ENCODE results near the gene SPINK9. TPM values are rescaled to one million over a fixed set of nuclear protein-coding genes. Genes with fewer than 3 reads are reported as not detected.
"Not testable (repeated sequence)": the region's sequence is repeated elsewhere in the genome, so short reads cannot be mapped to it uniquely, and the experiment has no call there.

SPINK9 gene
- not detected for polyA plus RNA-seq

DNA sequence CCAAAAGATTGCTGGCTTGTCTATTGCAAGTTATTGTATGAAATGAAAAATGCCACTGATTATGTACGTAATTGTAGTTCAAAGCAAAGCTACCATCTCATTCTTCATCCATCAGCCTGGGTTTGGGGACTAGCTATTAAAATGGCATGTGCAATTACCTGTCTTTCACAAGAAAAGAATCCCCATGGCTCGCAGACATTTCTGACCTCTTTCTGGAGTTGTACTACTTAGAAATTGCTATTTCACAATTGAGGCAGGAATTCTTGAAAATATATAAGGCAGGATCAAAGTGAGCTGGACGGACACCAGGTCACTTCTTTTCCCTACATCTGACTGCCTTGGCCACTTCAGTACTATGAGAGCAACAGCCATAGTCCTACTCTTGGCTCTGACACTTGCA, at the start of gene SPINK9:
Gene SPINK9 (plus strand): TSS at position 301 of the 400 bp plus-strand sequence. CDS start 55 bp downstream, at position 356.
- WGBS, 3 donors = 90 to 95% (median 90%) methylated on average over 3 of the region's 3 CpGs
- no peak within 1 kb of the TSS for H3K27ac ChIP-seq (ENCODE audit: low read depth, low read length)

DNA sequence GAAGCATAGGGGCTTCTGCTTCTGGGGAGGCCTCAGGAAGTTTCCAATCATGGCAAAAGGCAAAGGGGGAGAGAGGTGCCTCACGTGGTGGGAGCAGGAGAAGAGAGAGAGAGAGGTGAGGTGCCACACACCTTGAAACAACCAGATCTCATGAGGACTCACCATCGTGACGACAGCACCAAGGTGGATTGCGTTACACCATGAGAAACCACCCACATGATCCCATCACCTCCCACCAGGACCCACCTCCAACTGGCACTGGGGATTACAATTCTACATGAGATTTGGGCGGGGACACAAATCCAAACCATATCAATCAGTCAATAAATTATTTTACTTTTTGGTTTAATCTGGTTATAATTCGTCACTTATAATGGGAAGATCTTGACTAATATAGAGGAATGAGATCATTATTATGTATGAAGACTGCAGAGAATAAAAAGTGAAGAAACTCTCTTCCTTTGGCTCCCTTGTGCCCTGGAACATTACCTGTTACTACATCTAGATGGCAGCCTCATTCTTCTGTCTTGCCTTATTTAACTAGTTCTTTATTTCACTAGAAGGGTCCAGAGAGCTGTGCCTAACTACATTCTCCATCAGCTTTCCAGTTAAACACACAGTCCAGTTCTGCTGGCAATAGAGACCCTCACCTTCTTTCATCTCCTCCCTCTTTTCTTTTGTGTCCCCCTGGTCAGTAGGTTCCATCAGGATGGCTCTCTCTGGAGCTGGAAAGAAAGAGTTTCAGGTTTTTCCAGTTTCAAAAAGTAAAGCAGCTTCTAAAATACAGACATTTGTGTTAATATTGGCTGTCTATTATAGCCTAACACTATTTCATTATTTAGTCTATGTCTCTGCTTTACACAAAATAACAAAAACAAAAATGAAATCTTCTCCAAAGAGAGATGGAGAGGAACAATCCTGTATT, 44.8 kb upstream of the SPINK9 start:
- WGBS, 3 donors = 67 to 69% (median 68%) methylated on average over 6 of the region's 6 CpGs

GRCh38 chr5:148297731-148298130, 37.6 kb upstream of the SPINK9 start:
- 68 to 82% (median 74%) methylated on average over 4 of the region's 4 CpGs for WGBS, 3 donors
- no peak overlapping the region for H3K27ac ChIP-seq (ENCODE audit: low read depth, low read length)

More for the DNA sequence above, 44.8 kb upstream of the SPINK9 start:
- H3K27ac ChIP-seq (ENCODE audit: low read depth, low read length) = no peak overlapping the region

DNA sequence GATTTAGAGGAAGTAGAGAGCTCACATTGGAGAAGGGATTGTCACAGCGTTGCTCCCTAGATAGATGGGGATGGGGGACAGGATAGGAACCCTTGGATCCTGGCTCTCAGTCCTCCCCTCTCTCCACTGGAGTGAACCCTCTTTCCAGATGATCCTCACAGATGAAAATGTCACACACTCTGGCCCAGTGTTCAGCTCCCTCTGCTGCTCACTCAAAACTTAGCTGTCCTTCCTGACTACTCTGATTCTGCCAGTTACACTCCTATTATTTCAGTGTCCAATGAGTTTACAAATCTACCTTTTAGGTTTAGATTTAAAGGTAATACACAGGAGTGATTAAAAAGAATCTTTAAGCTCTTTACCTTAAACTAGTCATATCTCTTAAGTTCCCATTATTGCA, 28.9 kb upstream of the SPINK9 start:
- WGBS, 3 donors = 74 to 78% (median 75%) methylated on average over 1 of the region's 1 CpG

DNA sequence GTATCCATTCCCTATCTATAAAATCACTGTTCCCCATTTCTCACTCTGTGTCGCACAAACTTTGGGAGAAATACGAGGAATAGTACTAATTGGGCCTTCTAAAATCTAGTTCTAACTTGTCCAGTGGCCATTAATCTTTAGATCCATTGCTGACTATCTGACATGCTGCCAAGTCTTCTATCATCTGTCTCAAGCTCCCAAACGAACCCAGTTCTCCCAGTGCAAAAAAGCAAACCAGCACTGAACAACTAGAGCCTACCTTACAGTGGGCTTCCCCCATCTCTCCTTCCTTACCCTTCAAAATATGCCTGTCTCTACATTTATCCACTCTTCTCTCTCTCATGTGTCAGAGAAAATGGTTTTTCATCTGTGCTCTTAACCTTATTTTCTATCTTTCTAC, 26.3 kb upstream of the SPINK9 start:
- 76 to 83% (median 79%) methylated on average over 3 of the region's 3 CpGs for whole genome bisulfite sequencing, 3 donors
- H3K27ac ChIP-seq (ENCODE audit: low read depth, low read length) = no peak overlapping the region

More for the DNA sequence above, 28.9 kb upstream of the SPINK9 start:
- no peak overlapping the region for H3K27ac ChIP-seq (ENCODE audit: low read depth, low read length)

DNA sequence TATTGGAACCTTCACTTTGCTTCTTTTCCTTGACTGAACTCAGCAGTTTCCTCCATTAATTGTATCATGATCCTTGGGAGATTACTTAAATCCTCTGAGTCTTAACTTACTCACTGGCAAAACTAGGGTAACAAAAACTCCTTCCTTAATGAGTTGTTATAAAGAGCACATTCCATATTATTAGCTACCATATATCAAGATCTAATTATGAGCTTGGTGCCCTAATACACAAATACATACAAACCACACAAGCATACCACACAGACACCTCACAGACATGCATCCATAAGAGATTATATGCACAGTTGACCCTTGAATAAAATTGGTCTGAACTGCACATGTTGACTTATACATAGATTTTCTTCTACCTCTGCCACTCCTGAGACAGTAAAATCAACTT, 25.6 kb upstream of the SPINK9 start:
- no peak overlapping the region for H3K27ac ChIP-seq (ENCODE audit: low read depth, low read length)

- 74 to 81% (median 75%) methylated on average over 3 of the region's 3 CpGs for WGBS, 3 donors
- no peak overlapping the region for H3K27ac ChIP-seq (ENCODE audit: low read depth, low read length)
Observed at GRCh38 chr5:148311484-148311883, 23.9 kb upstream of the SPINK9 start.

DNA sequence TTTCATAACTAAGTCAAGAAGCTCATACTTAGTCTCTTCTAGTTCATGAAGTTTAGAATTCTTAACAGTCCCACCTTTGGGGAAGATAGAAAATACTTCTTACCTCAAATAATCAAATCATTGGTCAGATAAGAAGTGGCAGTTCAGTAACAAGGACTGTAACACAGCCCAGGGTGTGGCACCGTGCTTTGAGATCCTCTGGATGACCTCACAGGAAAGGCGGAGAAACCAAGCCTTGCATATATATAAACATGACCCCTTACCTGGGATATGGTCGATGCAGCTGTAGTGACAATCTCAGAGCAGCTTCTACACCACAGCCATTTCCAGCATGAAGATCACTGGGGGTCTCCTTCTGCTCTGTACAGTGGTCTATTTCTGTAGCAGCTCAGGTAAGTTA, 23.2 kb upstream of the SPINK9 start, which contains the start of gene SPINK7:
Gene SPINK7 (plus strand): TSS at position 271 of the 400 bp plus-strand sequence. CDS start 61 bp downstream, at position 332.
- no peak within 1 kb of the TSS for H3K27ac ChIP-seq (ENCODE audit: low read depth, low read length)
- 68 to 76% (median 75%) methylated on average over 3 of the region's 3 CpGs for WGBS, 3 donors

DNA sequence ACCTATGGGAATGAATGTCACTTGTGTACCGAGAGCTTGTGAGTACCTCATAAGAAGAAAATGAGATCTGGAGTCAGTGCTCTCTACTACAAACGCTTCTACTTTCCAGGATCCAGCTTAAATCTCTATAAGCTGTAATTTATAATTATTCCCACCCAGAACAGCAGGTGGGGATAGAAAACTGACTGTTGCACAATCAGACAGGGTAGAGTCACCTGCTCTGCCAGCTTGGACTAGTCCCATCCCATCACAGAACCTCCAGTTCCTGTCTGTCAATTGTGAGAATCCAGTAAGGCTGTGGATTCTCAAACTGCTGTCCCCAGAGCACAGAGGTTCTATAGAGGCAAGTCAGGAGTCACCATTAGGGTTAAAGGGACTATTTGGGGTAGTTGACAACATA, 21.2 kb upstream of the SPINK9 start:
- WGBS, 3 donors = 91 to 95% (median 94%) methylated on average over 2 of the region's 2 CpGs
- H3K27ac ChIP-seq (ENCODE audit: low read depth, low read length) = no peak overlapping the region

- no peak overlapping the region for H3K27ac ChIP-seq (ENCODE audit: low read depth, low read length)
- 61 to 69% (median 68%) methylated on average over 4 of the region's 4 CpGs for WGBS, 3 donors
Observed at GRCh38 chr5:148314731-148315130, 20.6 kb upstream of the SPINK9 start.

GRCh38 chr5:148320011-148320963, 15.1 kb upstream of the SPINK9 start:
- not testable (repeated sequence) for H3K27ac ChIP-seq (ENCODE audit: low read depth, low read length)
- WGBS, 3 donors = 19 to 61% (median 36%) methylated on average over 35 to 42 of the region's 42 CpGs

GRCh38 chr5:148333262-148333849, 2.0 kb upstream of the SPINK9 start:
- no peak overlapping the region for H3K27ac ChIP-seq (ENCODE audit: low read depth, low read length)
- WGBS, 3 donors = 90 to 93% (median 92%) methylated on average over 4 of the region's 4 CpGs

DNA sequence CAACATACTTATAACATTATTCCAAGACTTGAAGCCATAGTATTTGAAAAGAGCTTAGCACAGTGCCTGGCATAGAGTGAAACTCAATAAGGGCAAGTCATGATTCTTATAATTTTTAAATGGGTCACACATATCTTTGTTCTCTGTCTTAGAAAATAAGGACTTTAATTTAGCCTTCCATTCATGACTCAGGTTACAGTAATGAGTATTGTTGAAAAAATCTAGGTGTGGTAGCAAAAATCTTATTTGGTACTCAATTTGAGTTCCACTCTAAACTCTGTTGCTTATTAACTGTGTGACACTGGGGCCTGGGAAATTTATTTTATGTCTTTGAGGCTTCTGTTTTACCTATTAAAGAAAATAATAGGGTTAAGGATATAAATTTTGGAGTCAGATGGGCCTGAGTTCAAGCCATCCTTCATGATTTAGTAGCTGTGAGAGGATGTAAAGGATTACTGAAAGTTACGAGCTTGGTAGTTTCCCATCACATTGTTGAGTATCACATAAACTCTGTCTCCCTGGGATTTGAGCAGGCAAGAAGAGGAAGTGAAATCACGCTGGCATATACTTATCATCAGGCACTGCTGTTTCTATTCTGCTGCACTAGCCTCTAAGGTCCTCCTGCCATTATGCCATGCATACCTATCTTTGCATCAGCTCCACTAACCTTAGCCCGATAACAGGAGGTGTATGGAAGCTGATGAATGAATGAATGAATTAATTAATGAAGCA, 1.5 kb downstream of the SPINK9 start:
- WGBS, 3 donors = 79 to 92% (median 83%) methylated on average over 3 of the region's 3 CpGs

GRCh38 chr5:148342371-148343045, 7.1 kb downstream of the SPINK9 start:
- 89 to 97% (median 93%) methylated on average over 2 of the region's 2 CpGs for WGBS, 3 donors
- H3K27ac ChIP-seq (ENCODE audit: low read depth, low read length) = no peak overlapping the region

More for the DNA sequence above, 1.5 kb downstream of the SPINK9 start:
- H3K27ac ChIP-seq (ENCODE audit: low read depth, low read length) = no peak overlapping the region

- 81 to 84% (median 81%) methylated on average over 2 of the region's 2 CpGs for WGBS, 3 donors
- no peak overlapping the region for H3K27ac ChIP-seq (ENCODE audit: low read depth, low read length)
Observed at GRCh38 chr5:148343046-148343407, 7.7 kb downstream of the SPINK9 start.

GRCh38 chr5:148343603-148344487, 8.5 kb downstream of the SPINK9 start:
- H3K27ac ChIP-seq (ENCODE audit: low read depth, low read length) = no peak overlapping the region
- 76 to 89% (median 82%) methylated on average over 7 of the region's 7 CpGs for WGBS, 3 donors

All from adipose tissue (tissue), 3 donors.